HEK293 (cell line): ENCODE results near the gene MSANTD1.

Source experiments
- TCF7L2 ChIP-seq: IDR thresholded peaks from 2 replicates; pipeline ENCODE4 v1.6.1; 2011; ENCODE audit warnings: low read depth, mild to moderate bottlenecking, inconsistent platforms, low read length, moderate library complexity, borderline replicate concordance
- ZBTB49 ChIP-seq: fragments of 450-650 bp; formaldehyde crosslinking; IDR thresholded peaks from 2 replicates; pipeline ENCODE4 v1.5.1; 2016; ENCODE audit warnings: missing biosample characterization, missing genetic modification characterization, low read depth

GRCh38 chr4:3241898-3242524, 6.9 kb upstream of the MSANTD1 start:
- TF ChIP-seq TCF7L2 (no peak), ZBTB49 (tag by site-specific recombination) (no peak)
